K562 (cell line): ENCODE data around the gene SMIM30. TPM values are rescaled to one million over a fixed set of nuclear protein-coding genes. Genes with fewer than 3 reads are reported as not detected.

Experiments
- ATF3 ChIP-seq, 2 experiments: fragments of 450-650 bp in 1 of 2; sonication (generic) in 1 of 2; formaldehyde crosslinking in 1 of 2; IDR thresholded peaks in 1 of 2; conservative IDR thresholded peaks in 1 of 2; 2 replicates each; pipeline versions ENCODE4 v1.6.1 to v1.8.1; 2016 to 2023; ENCODE audit warnings: mild to moderate bottlenecking in 2 of 2, moderate library complexity in 2 of 2, inconsistent platforms in 1 of 2, missing genetic modification reagents in 1 of 2
- BCOR ChIP-seq: fragments of 450-650 bp; IDR thresholded peaks from 2 replicates; pipeline ENCODE4 v1.6.1; 2016
- CUX1 ChIP-seq: fragments of 200-800 bp; sonication (Bioruptor generic); IDR thresholded peaks from 2 replicates; pipeline ENCODE4 v1.6.1; 2016; ENCODE audit warnings: missing genetic modification characterization, missing compliant biosample characterization
- DIDO1 ChIP-seq: fragments of 450-650 bp; IDR thresholded peaks from 2 replicates; pipeline ENCODE4 v1.6.1; 2016; ENCODE audit warnings: low read depth, missing biosample characterization, missing genetic modification characterization
- DPF2 ChIP-seq: fragments of 450-650 bp; IDR thresholded peaks from 2 replicates; pipeline ENCODE4 v1.6.1; 2016
- EGR1 ChIP-seq: fragments of 450-650 bp; conservative IDR thresholded peaks from 2 replicates; pipeline ENCODE4 v1.6.1; 2017; ENCODE audit warnings: mild to moderate bottlenecking
- ELK1 ChIP-seq: sonication (generic); formaldehyde crosslinking; IDR thresholded peaks from 2 replicates; pipeline ENCODE4 v1.8.1; 2022; ENCODE audit warnings: missing genetic modification reagents
- ETV1 ChIP-seq: fragments of 450-650 bp; conservative IDR thresholded peaks from 2 replicates; pipeline ENCODE4 v1.6.1; 2016; ENCODE audit warnings: missing genetic modification characterization, control low read depth, low read depth, missing compliant biosample characterization
- ETV5 ChIP-seq: sonication (generic); formaldehyde crosslinking; IDR thresholded peaks from 2 replicates; pipeline ENCODE4 v1.4.0; 2020; ENCODE audit warnings: low read depth, mild to moderate bottlenecking, missing genetic modification reagents
- HLTF ChIP-seq: fragments of 450-650 bp; IDR thresholded peaks from 2 replicates; pipeline ENCODE4 v1.6.1; 2016
- HMGN3 ChIP-seq: IDR thresholded peaks from 2 replicates; pipeline ENCODE4 v1.6.1; 2011; ENCODE audit warnings: borderline replicate concordance, low read depth, mild to moderate bottlenecking, mixed read lengths, low read length; ENCODE audit not compliant: insufficient read length; ENCODE audit errors: extremely low read depth
- JUNB ChIP-seq: fragments of 450-650 bp; formaldehyde crosslinking; conservative IDR thresholded peaks from 2 replicates; pipeline ENCODE4 v1.4.0; 2020; ENCODE audit warnings: mild to moderate bottlenecking
- KLF16 ChIP-seq: IDR thresholded peaks from 2 replicates; pipeline ENCODE4 v1.6.1; 2016; ENCODE audit warnings: antibody characterized with exemption
- NCOA1 ChIP-seq: fragments of 450-650 bp; IDR thresholded peaks from 2 replicates; pipeline ENCODE4 v1.6.1; 2016; ENCODE audit warnings: low read depth
- NFRKB ChIP-seq: fragments of 450-650 bp; IDR thresholded peaks from 2 replicates; pipeline ENCODE4 v1.6.1; 2016; ENCODE audit warnings: low read depth
- SIN3A ChIP-seq, 2 experiments: fragments of 150-350 bp in 1 of 2; IDR thresholded peaks; 2 replicates each; pipeline ENCODE4 v1.6.1; 2011 to 2016; ENCODE audit warnings: borderline replicate concordance in 2 of 2, low read depth in 2 of 2, low read length in 2 of 2, mild to moderate bottlenecking in 2 of 2, moderate library complexity in 2 of 2; ENCODE audit not compliant: control insufficient read depth in 1 of 2
- SUPT5H ChIP-seq: fragments of 450-650 bp; IDR thresholded peaks from 2 replicates; pipeline ENCODE4 v1.6.1; 2016
- YBX1 ChIP-seq: fragments of 450-650 bp; IDR thresholded peaks from 2 replicates; pipeline ENCODE4 v1.7.1; 2016; ENCODE audit warnings: mild to moderate bottlenecking
- ZNF146 ChIP-seq: IDR thresholded peaks from one replicate; pipeline ENCODE4 v1.6.1; 2018; ENCODE audit warnings: missing compliant biosample characterization; ENCODE audit not compliant: unreplicated experiment
- ZNF398 ChIP-seq: fragments of 250-450 bp; sonication (Bioruptor Pico); IDR thresholded peaks from 2 replicates; pipeline ENCODE4 v1.8.0; 2021; ENCODE audit warnings: moderate library complexity, mild to moderate bottlenecking, inconsistent platforms
- polyA plus RNA-seq, 8 experiments: library from polyadenylated mRNA; depleted of rRNA in 4 of 8; stranded (reverse) in 5 of 8; unstranded in 3 of 8; fragments of >200 nt; fragmentation: Nextera tagmentation in 2 of 8; fragmentation: Illumina TruSeq in 1 of 8; extraction: Ambion mirVana in 2 of 8; extraction: Trizol in 1 of 8; gene quantifications; 2 replicates each; pipeline versions ENCODE4 v1.2.1 to v1.2.3, GENCODE V29; 2011 to 2014; ENCODE audit warnings: inconsistent platforms in 1 of 8, missing spikeins in 1 of 8
- total RNA-seq, 7 experiments: library from RNA; depleted of rRNA in 6 of 7; stranded (reverse); fragments of >200 nt in 6 of 7; fragmentation: Illumina TruSeq in 2 of 7; extraction: Trizol in 2 of 7; gene quantifications; 2 replicates each; pipeline versions ENCODE4 v1.2.1 to v1.2.3, GENCODE V29; 2011 to 2021; ENCODE audit warnings: low replicate concordance in 1 of 7

Gene SMIM30
- total and polyA plus RNA-seq, 9 of the 15 experiments (the other 6 are each of a cell fraction or from before 2014, with no cell fraction given): 161 to 891 (median 316) TPM

- TF ChIP-seq ELK1 (CRISPR knock-in tag) (no peak), CUX1 (CRISPR knock-in tag) (peak; percentile 79; the same call in 1 of the 2 replicates), ETV1 (tag) (no peak), ZNF398 (CRISPR knock-in tag) (no peak), HMGN3 (peak; percentile 30), SIN3A (IDR thresholded peaks at IDR 0.05; ENCODE audit: borderline replicate concordance in 2 of 2, control insufficient read depth in 1 of 2, low read depth in 2 of 2, low read length in 2 of 2) (no peak), ZNF146 (no peak), KLF16 (peak; percentile 92), BCOR (peak; percentile 69; the same call in 1 of the 2 replicates), EGR1 (no peak), SUPT5H (no peak), NFRKB (no peak), HLTF (no peak), YBX1 (no peak), ATF3 (IDR thresholded peaks at IDR 0.05) (peak; percentile 95), ATF3 (CRISPR knock-in tag; conservative IDR thresholded peaks at IDR 0.05) (no peak), NCOA1 (peak; percentile 79; the same call in 1 of the 2 replicates), ETV5 (CRISPR knock-in tag) (no peak), DPF2 (peak; percentile 94), DIDO1 (tag) (no peak), JUNB (no peak)
These were observed 24.2 kb upstream of the SMIM30 start (continued) for GRCh38 chr7:113142385-113143119.
